ENCODE results near the gene DOCK3. TPM values are rescaled to one million over a fixed set of nuclear protein-coding genes. Genes with fewer than 3 reads are reported as not detected.
"Not testable (repeated sequence)": the region's sequence is repeated elsewhere in the genome, so short reads cannot be mapped to it uniquely, and the experiment has no call there.

DOCK3 gene
- total and polyA plus RNA-seq, 4 donors, result 0.01 to 0.08 (median 0.06) TPM; not detected in 1

GRCh38 chr3:50930371-50931208, 255.9 kb downstream of the DOCK3 start:
- peaks cover 0 to 10% (median 2%) of the 10 kb centered on the region in 4 donors for H3K9me3 ChIP-seq (ENCODE audit: control insufficient read depth in 4 of 4, low read length in 3 of 4)
- no peak for DNase-seq (ENCODE audit: low spot score)
- H3K36me3 ChIP-seq (ENCODE audit: control insufficient read depth in 4 of 4, insufficient read depth in 3 of 4, low read depth in 1 of 4, low read length in 3 of 4), result no peaks in the 10 kb centered on the region
- no peak overlapping the region for H3K9ac ChIP-seq (ENCODE audit: low read depth in 1 of 2, low read length in 2 of 2)
- H3K4me1 ChIP-seq (ENCODE audit: control insufficient read depth in 4 of 4, insufficient read depth in 4 of 4, low read length in 3 of 4), result no peaks in the 10 kb centered on the region
- H3K27ac ChIP-seq (ENCODE audit: low read depth in 1 of 2, low read length in 2 of 2), result no peak overlapping the region
- H3K27me3 ChIP-seq (ENCODE audit: control insufficient read depth in 4 of 4, insufficient read depth in 4 of 4, low read length in 3 of 4), result peaks cover 0 to 15% (median 3%) of the 10 kb centered on the region in 4 donors
- 87% methylated on average over 20 of the region's 20 CpGs for WGBS
- no peak for TF ChIP-seq SP1 (IDR thresholded peaks at IDR 0.05)
- no peak for TF ChIP-seq FOXA1 (IDR thresholded peaks at IDR 0.05)
- no peak for TF ChIP-seq REST (IDR thresholded peaks at IDR 0.05)
- no peak for TF ChIP-seq EGR1 (IDR thresholded peaks at IDR 0.05; ENCODE audit: low read depth in 2 of 2)
- TF ChIP-seq FOXA2 (IDR thresholded peaks at IDR 0.05), result no peak
- TF ChIP-seq YY1 (IDR thresholded peaks at IDR 0.05), result no peak
- TF ChIP-seq NR2F2 (IDR thresholded peaks at IDR 0.05), result no peak
- no peak for TF ChIP-seq JUND (IDR thresholded peaks at IDR 0.05)
- TF ChIP-seq GABPA (IDR thresholded peaks at IDR 0.05 in 1 of 2, conservative IDR thresholded peaks at IDR 0.05 in 1 of 2), result no peak
- TF ChIP-seq ZBTB33 (IDR thresholded peaks at IDR 0.05), result no peak
- TF ChIP-seq ATF3 (IDR thresholded peaks at IDR 0.05), result no peak
- TF ChIP-seq RAD21 (IDR thresholded peaks at IDR 0.05), result no peak
- no peak for TF ChIP-seq CTCF (IDR thresholded peaks at IDR 0.05; ENCODE audit: low read depth, low read length, missing input control)
- no peak for TF ChIP-seq RXRA (IDR thresholded peaks at IDR 0.05)
- no peak for TF ChIP-seq HNF4A (conservative IDR thresholded peaks at IDR 0.05)
- no peak for TF ChIP-seq MAX (IDR thresholded peaks at IDR 0.05)
- TF ChIP-seq TAF1 (conservative IDR thresholded peaks at IDR 0.05), result no peak
- TF ChIP-seq HNF4G (IDR thresholded peaks at IDR 0.05), result no peak
- H3K4me3 ChIP-seq (ENCODE audit: low read depth in 1 of 3, low read length in 3 of 3), result no peak overlapping the region

GRCh38 chr3:50932918-50933317, 258.2 kb downstream of the DOCK3 start:
- H3K36me3 ChIP-seq (ENCODE audit: control insufficient read depth in 4 of 4, insufficient read depth in 3 of 4, low read depth in 1 of 4, low read length in 3 of 4); H3K9ac ChIP-seq (ENCODE audit: low read depth in 1 of 2, low read length in 2 of 2); H3K4me1 ChIP-seq (ENCODE audit: control insufficient read depth in 4 of 4, insufficient read depth in 4 of 4, low read length in 3 of 4); DNase-seq (ENCODE audit: low spot score); H3K27me3 ChIP-seq (ENCODE audit: control insufficient read depth in 4 of 4, insufficient read depth in 4 of 4, low read length in 3 of 4); H3K27ac ChIP-seq (ENCODE audit: low read depth in 1 of 2, low read length in 2 of 2); H3K4me3 ChIP-seq (ENCODE audit: low read depth in 1 of 3, low read length in 3 of 3): not testable (repeated sequence)
- 59% methylated on average over 2 of the region's 2 CpGs for WGBS
- peaks cover 0 to 14% (median 2%) of the 10 kb centered on the region in 4 donors for H3K9me3 ChIP-seq (ENCODE audit: control insufficient read depth in 4 of 4, low read length in 3 of 4)

Measured in liver (tissue), 9 donors.